ENCODE data around the gene TOX2. TPM values are rescaled to one million over a fixed set of nuclear protein-coding genes. Genes with fewer than 3 reads are reported as not detected.
A peak's percentile ranks its signal among the peaks of the same experiment; 100 is the strongest.

TOX2 gene
- total RNA-seq, 3 donors from 2014 or later (not counting 1 experiment from before 2014, with no cell fraction given): 0.93 to 1.8 (median 1.2) TPM

- ATAC-seq (peak; percentile 71 to 82 (median 76)), DNase-seq (peak in 1 of 2 donors; percentile 63)
- no peak for TF ChIP-seq CTCF (IDR thresholded peaks at IDR 0.05)
- Histone ChIP-seq H3K36me3 (ENCODE audit: control insufficient read depth, insufficient read depth, low read length) (no peaks in the 10 kb centered on the region), H3K9me3 (ENCODE audit: control insufficient read depth, insufficient read depth, low read length) (no peaks in the 10 kb centered on the region), H3K4me1 (ENCODE audit: control insufficient read depth, insufficient read depth, low read length) (peaks cover 40% of the 10 kb centered on the region), H3K27ac (ENCODE audit: low read length) (no peak overlapping the region), H3K27me3 (ENCODE audit: control insufficient read depth, insufficient read depth, low read length) (peaks cover 33% of the 10 kb centered on the region), H3K4me3 (ENCODE audit: low read length) (no peak overlapping the region)
- H3K36me3 Mint-ChIP-seq: no peaks in the 10 kb centered on the region
- peak overlapping the region in 1 of 2 donors; percentile 75 for H3K27ac Mint-ChIP-seq
- intact Hi-C loops (cut with micrococcal nuclease): loop anchor here (1.0 kb wide), 1 partner anchor 17 kb away; no protein-coding TSS in a partner anchor
- H3K4me1 Mint-ChIP-seq: peaks cover 45 to 72% of the 10 kb centered on the region in 2 donors
- H3K9me3 Mint-ChIP-seq: no peaks in the 10 kb centered on the region
- peak overlapping the region; percentile 64 for H3K4me3 Mint-ChIP-seq
- WGBS (ENCODE audit: insufficient coverage): 28% methylated on average over 8 of the region's 9 CpGs
- peaks cover 56 to 81% of the 10 kb centered on the region in 2 donors for H3K27me3 Mint-ChIP-seq (ENCODE audit: low read depth in 2 of 2)
Measured at GRCh38 chr20:43942667-43943285, 28.1 kb downstream of the TOX2 start.

DNA sequence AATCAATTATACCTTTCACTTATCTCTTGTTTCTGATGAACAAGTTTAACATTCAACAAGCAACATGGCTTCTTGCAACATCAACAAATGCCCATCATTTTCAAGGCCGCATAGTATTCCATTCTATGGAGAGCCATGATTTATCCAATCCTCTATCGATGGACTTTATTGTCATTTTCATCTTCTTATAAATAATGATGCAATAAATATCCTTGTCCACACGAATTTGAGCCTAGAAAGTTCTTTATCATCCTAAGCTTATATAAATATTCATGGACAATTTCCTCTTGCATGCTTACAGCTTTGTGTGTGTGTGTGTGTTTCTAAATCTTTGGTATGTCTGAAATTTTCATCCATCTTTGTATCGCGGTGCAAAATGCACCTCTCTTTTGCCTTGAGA, 29.1 kb downstream of the TOX2 start:
- Mint-ChIP-seq H3K9me3 (no peaks in the 10 kb centered on the region), H3K4me1 (peaks cover 45 to 81% of the 10 kb centered on the region in 2 donors), H3K4me3 (peak overlapping the region; percentile 13), H3K27me3 (ENCODE audit: low read depth in 2 of 2) (peaks cover 65 to 80% of the 10 kb centered on the region in 2 donors), H3K36me3 (no peaks in the 10 kb centered on the region), H3K27ac (no peak overlapping the region)
- H3K9me3 ChIP-seq (ENCODE audit: control insufficient read depth, insufficient read depth, low read length): no peaks in the 10 kb centered on the region
- H3K36me3 ChIP-seq (ENCODE audit: control insufficient read depth, insufficient read depth, low read length): no peaks in the 10 kb centered on the region
- DNase-seq (no peak), ATAC-seq (no peak)
- intact Hi-C loops (cut with micrococcal nuclease): no loop called here
- TF ChIP-seq CTCF (IDR thresholded peaks at IDR 0.05): no peak
- H3K27me3 ChIP-seq (ENCODE audit: control insufficient read depth, insufficient read depth, low read length): peaks cover 35% of the 10 kb centered on the region
- H3K27ac ChIP-seq (ENCODE audit: low read length): no peak overlapping the region
- no peak overlapping the region for H3K4me3 ChIP-seq (ENCODE audit: low read length)
- H3K4me1 ChIP-seq (ENCODE audit: control insufficient read depth, insufficient read depth, low read length): peaks cover 39% of the 10 kb centered on the region
- 100% methylated on average over 4 of the region's 5 CpGs for WGBS (ENCODE audit: insufficient coverage)

GRCh38 chr20:43944653-43945235, 30.1 kb downstream of the TOX2 start:
- peaks cover 38% of the 10 kb centered on the region for H3K27me3 ChIP-seq (ENCODE audit: control insufficient read depth, insufficient read depth, low read length)
- H3K9me3 Mint-ChIP-seq: no peaks in the 10 kb centered on the region
- 85% methylated on average over 5 of the region's 6 CpGs for WGBS (ENCODE audit: insufficient coverage)
- peak overlapping the region; percentile 38 for H3K4me3 Mint-ChIP-seq
- H3K4me1 ChIP-seq (ENCODE audit: control insufficient read depth, insufficient read depth, low read length): peaks cover 47% of the 10 kb centered on the region
- no peaks in the 10 kb centered on the region for H3K9me3 ChIP-seq (ENCODE audit: control insufficient read depth, insufficient read depth, low read length)
- peaks cover 54 to 90% of the 10 kb centered on the region in 2 donors for H3K4me1 Mint-ChIP-seq
- H3K27ac Mint-ChIP-seq: no peak overlapping the region
- TF ChIP-seq CTCF (IDR thresholded peaks at IDR 0.05): no peak
- H3K27me3 Mint-ChIP-seq (ENCODE audit: low read depth in 2 of 2): peaks cover 69 to 79% of the 10 kb centered on the region in 2 donors
- DNase-seq (no peak), ATAC-seq (no peak)
- no peaks in the 10 kb centered on the region for H3K36me3 Mint-ChIP-seq
- no peak overlapping the region for H3K27ac ChIP-seq (ENCODE audit: low read length)
- H3K36me3 ChIP-seq (ENCODE audit: control insufficient read depth, insufficient read depth, low read length): no peaks in the 10 kb centered on the region
- no peak overlapping the region for H3K4me3 ChIP-seq (ENCODE audit: low read length)
- intact Hi-C loops (cut with micrococcal nuclease): no loop called here
